Keratinocyte (primary cell): ENCODE results near the gene MSI2.

ENCODE experiments used
- EZH2 ChIP-seq: IDR thresholded peaks from one replicate; pipeline ENCODE4 v1.6.1; 2012; ENCODE audit warnings: inconsistent platforms, mild to moderate bottlenecking, low read length, moderate library complexity
- TF ChIP-seq, protein P1 (sequence below), 3 experiments: IDR thresholded peaks in 1 of 3; conservative IDR thresholded peaks in 1 of 3; optimal IDR thresholded peaks in 1 of 3; 2 replicates in 2 of 3; 3 replicates in 1 of 3; pipeline versions ENCODE3 to v1.5.1; 2011; ENCODE audit warnings: low read length in 3 of 3, mild to moderate bottlenecking in 3 of 3, moderate library complexity in 2 of 3, control low read depth in 1 of 3, inconsistent platforms in 1 of 3; ENCODE audit not compliant: insufficient read depth in 2 of 3; ENCODE audit errors: extremely low read depth in 1 of 3

DNA sequence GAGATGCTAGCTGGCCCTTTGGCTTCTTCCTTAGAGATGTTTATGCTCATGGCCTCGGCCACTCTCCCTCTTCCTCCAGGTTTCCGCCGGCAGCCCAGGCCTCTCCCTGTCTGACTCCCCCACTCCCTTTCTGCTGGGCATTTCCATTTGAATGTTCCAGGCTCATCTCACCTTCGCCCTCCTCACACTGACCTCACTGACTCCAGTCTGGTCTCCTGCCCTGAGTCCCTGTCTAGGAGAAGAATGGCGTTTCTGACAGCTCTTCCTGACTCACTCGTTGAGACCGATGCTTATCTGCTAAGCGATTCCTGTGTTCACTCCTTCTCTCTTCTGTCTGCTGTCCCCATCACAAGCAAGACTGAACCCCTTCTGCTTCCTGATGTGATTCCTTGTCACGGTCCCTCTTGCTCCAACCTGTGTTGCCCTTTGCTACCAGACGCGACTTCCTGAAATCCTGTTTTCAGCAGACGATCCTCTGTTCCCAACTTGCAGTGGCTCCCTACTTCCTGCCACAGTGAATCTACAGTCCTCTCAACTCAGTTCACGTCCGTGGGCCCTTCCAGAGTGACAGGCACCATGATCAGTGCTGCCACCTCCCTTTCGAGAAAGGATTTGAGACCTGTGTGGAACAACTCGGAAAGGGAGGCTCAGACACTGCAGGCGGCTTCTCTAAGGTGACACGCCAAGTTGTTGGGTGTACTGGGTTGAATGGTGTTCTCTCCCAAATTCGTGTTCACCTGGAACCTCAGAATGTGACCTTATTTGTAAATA is 176.4 kb downstream of the MSI2 start:
- TF ChIP-seq EZH2: no peak
- TF ChIP-seq, protein P1, sequence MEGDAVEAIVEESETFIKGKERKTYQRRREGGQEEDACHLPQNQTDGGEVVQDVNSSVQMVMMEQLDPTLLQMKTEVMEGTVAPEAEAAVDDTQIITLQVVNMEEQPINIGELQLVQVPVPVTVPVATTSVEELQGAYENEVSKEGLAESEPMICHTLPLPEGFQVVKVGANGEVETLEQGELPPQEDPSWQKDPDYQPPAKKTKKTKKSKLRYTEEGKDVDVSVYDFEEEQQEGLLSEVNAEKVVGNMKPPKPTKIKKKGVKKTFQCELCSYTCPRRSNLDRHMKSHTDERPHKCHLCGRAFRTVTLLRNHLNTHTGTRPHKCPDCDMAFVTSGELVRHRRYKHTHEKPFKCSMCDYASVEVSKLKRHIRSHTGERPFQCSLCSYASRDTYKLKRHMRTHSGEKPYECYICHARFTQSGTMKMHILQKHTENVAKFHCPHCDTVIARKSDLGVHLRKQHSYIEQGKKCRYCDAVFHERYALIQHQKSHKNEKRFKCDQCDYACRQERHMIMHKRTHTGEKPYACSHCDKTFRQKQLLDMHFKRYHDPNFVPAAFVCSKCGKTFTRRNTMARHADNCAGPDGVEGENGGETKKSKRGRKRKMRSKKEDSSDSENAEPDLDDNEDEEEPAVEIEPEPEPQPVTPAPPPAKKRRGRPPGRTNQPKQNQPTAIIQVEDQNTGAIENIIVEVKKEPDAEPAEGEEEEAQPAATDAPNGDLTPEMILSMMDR (optimal IDR thresholded peaks at IDR 0.05 in 1 of 3, IDR thresholded peaks at IDR 0.05 in 1 of 3, conservative IDR thresholded peaks at IDR 0.05 in 1 of 3; ENCODE audit: extremely low read depth in 1 of 3, insufficient read depth in 2 of 3, low read length in 3 of 3): no peak
